Activated CD4-positive, alpha-beta T cell treated with anti-CD3 and anti-CD28 coated beads, Interleukin-10, Interleukin-2, amounts not matched to agents 100 ng/mL and 50 ng/mL, durations not matched to agents 16 hours and 8 hours (primary cell): ENCODE data around the gene TMPRSS11E.
A peak's percentile ranks its signal among the peaks of the same experiment; 100 is the strongest.
"Not testable (repeated sequence)": the region's sequence is repeated elsewhere in the genome, so short reads cannot be mapped to it uniquely, and the experiment has no call there.

Source experiments
- DNase-seq: peaks from one replicate; pipeline ENCODE4 v3.0.0-alpha.2; 2020

Gene TMPRSS11E

DNA sequence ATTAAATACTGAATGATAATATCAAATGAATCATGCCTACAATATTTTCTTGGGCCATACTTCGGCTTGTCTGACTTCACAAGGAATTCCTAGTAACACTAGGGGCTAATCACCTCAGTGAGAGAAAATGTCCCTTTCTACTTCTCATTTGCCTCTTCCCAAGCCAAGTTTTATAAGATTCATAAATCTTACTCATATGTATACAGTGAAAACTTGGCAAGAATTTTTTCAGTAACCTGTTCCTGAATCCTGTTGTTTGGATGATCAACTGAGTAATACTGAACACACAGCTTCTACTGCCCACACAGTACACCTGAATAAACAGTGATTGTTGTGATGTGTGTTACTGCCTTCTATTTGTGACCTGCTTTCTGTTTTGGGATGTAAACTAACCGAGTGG lies 16.5 kb downstream of the TMPRSS11E start:
- no peak for DNase-seq

DNA sequence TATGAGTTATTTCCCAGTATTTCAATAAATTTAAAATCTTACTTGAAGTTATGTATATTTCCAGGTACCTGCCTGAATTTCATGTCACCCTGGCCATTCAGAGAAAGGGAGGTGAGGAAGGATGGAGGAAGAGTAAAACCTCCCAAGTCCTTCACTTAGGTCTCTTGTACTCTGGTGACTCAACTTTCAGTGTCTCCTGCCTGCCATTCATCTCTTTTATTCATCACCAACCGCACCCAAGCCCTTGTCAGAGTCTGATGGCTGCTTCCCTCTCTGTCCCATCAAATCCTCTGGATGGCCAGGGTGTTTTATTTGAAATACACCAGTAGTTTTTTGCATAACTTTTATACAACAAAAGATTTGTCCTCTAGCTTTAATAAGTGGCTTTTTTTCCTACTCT lies 17.8 kb downstream of the TMPRSS11E start:
- DNase-seq = no peak

DNA sequence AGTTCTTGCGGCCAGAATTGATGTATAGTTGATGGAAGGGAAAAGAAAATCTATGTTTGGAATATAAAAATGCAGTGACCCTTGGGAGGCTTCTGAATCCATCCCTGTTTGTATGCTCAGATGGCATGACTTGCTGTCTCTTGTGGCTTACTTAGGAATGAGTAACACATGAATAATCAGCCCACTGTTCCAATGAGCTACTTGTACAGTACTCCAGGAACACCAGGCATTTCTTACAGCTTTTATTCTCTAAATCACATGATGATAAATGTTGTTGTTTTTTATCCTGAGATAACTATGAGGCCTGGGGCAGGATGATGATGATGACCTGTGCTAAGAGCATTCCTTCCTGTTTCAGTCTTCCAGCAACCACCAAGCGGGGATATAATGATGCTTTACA lies 18.9 kb downstream of the TMPRSS11E start:
- DNase-seq = no peak

DNA sequence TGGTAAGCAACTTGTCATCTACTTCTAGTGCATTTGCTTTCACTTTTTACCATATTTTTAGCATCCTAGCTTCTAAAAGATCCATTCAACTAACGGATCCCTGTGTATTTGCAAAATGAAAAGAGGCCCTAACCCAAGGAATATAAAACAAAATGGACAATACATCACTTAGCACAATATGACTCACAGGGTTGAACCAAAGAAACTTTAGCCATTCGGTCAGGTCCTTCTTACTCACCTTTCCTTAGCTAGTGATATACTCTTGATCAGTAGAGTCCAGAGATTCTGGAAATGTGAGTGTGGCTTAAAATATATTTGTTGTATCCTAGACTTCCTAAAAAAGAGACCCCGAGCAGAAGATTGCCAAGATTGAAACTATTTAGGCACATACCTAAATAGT lies 19.5 kb downstream of the TMPRSS11E start:
- no peak for DNase-seq

DNA sequence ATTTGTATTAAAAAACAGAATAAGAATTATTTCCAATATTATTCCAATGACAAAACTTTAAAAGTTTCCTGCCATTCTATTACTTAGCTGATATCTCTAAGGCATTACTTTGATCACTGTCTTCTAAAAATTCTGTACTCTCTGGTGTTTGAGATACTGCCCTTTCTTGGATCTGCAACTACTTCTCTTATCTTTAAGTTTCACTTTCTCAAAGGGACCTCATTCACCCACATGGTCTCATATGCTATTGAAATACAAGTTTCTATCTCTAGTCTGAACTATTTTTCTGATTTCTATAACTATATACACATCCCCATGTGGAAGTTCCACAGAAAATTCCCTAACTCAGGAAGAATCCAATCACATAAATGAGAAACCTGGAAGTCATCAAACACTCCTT lies 22.2 kb downstream of the TMPRSS11E start:
- DNase-seq = no peak

DNA sequence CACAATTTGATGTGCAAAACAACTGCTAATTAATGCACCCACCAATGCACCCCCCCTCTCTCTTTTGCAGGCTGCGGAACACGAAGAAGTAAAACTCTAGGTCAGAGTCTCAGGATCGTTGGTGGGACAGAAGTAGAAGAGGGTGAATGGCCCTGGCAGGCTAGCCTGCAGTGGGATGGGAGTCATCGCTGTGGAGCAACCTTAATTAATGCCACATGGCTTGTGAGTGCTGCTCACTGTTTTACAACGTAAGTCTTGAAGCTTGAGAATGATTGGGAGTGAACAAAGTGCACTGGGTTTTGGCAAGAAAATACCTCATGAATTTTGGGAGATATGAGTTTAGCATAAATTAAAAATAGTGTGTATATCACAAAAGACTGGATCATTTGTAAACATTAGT lies 28.9 kb downstream of the TMPRSS11E start:
- DNase-seq = no peak

DNA sequence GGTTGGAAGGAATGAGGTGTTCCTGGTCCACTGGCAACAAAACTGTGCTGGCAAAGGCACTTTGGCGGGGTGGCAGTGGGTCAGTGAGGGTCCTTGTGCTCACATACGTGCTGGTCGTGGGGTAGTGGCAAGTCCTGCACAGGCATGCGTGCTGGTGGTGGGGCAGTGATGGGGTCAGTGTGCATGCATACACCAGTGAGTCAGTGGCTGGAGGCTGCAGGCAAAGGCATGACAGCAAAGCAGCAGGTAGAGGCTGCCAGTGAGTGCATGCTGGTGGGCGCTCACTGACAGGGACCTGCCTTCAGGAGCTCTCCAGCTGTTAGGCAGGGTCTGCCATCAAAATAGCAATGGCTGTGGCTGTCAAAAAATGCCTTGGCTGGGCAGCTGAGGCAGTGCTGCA lies 42.1 kb downstream of the TMPRSS11E start:
- no peak for DNase-seq

DNA sequence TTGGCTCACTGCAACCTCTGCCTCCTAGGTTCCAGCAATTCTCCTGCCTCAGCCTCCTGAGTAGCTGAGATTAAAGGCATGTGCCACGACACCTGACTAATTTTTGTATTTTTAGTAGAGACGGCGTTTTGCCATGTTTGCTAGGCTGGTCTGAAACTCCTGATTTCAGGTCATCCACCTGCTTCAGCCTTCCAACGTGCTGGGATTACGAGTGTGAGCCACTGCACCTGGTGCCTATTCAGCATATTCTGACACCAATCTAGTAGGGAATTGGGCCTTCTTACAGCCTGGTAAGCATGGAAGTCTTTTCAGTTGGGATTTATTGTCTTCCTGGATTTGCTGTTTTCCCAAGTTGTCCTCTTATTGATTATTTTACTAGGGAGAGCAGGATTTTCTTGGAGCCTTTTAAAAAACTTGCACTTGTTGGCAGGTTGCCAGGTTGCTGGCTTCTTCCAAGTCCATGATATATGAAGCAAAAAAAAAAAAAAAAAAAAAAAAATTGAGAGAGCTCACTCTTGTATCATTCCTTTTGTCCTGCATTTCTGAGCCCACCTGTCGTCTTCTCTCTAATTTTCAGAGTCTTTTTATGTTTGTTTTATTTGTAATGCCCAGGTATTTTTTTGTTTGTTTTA lies 43.7 kb downstream of the TMPRSS11E start:
- DNase-seq = no peak

DNA sequence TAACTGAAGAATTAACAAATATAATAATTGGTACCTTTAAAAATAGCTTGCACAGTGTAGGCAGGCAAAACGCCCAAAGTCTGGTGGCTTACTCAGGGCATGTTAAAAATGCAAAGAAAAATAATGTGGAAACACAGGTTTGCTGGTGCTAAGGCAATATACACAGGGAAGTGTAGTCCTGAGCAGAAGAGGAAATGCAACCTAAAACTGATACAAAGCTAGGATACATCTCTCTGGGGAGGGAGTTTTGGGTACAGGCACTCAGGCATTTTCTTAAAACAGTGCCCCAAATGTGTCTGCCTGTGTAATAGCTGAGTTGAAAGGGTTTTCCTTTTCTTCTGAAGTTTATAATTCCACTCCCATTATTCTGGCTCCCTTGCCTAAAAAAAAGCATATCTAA lies 47.4 kb downstream of the TMPRSS11E start:
- no peak for DNase-seq

DNA sequence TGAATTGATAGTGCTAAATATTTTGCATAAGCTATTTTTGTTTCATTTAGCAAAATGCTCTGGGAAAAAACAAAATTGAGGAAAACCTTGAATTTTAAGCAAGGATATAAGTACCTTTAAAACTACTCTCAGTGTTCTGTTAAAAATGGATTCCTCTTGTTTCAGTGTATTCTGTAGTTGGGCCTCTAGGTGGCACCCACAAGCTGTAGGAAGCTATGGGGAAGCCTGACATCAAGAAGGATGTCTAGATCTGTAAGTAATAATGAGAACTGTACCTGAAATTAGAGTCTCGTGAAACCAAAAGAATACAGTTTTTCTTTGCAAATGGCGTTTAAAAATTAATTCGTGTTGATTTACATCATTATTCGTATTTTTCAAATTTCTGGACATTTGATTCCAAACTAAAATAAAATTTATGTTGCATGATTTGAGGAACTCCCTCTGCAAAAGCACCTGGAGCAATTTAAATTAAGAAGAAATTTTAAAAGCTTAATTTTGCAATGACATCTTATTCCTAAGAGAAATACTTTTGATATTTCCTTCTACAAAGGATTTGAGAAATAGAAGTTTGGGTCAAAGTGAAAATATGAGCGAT lies 51.2 kb downstream of the TMPRSS11E start:
- peak; percentile 73 for DNase-seq

DNA sequence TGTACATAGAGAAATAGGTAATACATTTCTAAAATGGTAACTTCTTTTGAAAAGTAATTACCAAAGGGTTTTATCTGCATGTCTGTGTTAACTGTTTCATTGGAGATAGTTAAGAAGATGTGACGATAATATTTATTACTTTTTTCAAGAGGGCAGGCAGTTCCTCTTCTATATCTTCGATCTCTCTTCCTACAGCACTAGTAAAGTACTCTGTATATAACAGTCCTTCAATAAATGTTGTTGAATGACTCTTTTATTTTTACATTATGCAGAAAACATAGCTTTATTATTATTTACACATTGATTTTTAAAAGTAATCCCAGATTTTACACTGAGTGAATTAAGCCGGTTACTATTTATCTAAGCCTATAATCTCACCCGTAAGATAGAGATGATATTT lies 51.8 kb downstream of the TMPRSS11E start:
- no peak for DNase-seq

DNA sequence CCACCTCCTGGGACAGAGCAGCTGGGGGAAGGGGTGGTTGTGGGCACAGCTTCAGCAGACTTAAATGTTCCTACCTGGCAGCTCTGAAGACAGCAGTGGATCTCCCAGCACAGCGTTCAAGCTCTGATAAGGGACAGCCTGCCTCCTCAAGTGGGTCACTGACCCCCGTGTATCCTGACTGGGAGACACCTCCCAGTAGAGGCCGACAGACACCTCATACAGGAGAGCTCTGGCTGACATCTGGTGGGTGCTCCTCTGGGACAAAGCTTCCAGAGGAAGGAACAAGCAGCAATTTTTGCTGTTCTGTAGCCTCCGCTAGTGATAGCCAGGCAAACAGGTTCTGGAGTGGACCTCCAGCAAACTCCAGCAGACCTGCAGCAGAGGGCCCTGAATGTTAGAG lies 56.2 kb downstream of the TMPRSS11E start:
- DNase-seq = not testable (repeated sequence)

DNA sequence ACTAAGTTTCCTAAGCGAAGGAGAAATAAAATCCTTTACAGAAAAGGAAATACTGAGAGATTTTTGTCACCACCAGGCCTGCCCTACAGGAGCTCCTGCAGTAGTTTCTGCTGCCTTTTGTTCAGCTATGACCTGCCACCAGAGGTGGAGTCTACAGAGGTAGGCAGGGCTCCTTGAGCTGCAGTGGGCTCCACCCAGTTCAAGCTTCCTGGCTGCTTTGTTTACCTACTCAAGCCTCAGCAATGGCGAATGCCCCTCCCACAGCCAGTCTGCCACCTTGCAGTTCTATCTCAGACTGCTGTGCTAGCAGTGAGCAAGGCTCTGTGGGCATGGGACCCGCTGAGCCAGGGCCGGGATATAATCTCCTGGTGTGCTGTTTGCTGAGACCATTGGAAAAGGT lies 57.6 kb downstream of the TMPRSS11E start:
- DNase-seq = not testable (repeated sequence)

DNA sequence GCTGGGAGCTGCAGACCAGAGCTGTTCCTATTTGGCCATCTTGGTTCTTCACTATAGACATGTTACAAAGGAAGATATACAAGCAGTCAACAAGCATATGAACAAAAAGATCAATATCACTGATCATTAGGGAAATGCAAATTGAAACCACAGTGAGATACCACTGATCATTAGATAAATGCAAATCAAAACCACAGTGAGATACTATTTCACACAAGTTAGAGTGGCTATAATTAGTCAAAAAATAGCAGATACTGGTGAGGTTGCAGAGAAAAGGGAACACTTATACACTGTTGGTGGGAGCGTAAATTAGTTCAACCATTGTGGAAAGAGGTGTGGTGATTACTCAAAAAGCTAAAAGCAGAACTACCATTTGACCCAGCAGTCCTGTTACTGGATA lies 58.2 kb downstream of the TMPRSS11E start:
- not testable (repeated sequence) for DNase-seq

DNA sequence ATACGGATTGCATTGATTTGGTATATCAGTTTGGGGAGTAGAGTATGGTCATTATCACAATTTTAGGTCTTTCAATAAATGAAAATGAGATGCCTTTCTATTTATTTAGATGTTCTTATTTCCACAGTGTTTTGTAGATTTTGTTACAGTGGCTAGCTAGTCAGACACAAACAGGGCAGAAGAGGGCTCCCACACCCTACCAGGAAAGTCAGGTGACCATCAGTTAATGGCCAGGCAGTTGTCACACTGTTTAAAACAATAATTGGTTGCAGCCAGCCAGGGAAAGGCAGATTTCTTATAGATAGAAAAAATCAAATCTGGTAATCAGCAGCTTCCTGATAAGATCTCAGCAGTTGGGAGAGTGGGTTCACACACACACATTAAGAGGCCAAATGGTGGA lies 71.6 kb downstream of the TMPRSS11E start:
- no peak for DNase-seq

DNA sequence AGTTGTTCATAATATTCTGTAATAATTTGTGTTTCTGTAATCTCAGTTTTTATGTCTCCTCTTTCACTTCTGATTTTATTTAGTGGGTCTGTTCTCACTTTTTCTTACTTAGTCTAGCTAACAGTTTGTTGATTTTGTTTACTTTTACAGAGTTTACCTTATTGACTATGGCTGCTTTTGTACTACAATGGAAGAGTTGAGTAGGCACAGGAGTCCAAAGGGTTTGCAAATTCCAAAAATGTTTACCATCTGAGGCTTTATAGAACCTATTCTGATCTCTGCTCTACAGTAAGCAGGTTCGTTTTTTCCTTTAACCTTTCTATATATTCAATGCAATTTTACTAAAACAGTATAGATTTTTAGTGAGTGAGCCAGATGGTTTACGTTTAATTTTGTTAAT lies 73.7 kb downstream of the TMPRSS11E start:
- no peak for DNase-seq

DNA sequence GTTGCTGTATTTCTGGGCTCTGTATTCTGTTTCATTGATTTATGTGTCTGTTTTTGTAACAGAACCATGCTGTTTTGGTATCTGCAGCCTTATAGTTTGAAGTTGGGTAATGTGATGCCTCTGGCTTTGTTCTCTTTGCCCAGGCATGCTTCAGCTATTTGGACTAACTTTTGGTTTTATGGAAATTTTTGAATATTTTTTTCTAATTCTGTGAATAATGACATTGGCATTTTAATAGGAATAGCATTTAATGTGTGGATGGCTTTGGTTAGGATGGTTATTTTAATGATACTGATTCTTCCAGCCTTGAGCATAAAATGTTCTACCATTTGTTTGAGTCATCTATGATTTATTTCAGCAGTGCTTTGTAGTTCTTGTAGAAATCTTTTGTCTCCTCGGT lies 75.0 kb downstream of the TMPRSS11E start:
- DNase-seq = not testable (repeated sequence)

DNA sequence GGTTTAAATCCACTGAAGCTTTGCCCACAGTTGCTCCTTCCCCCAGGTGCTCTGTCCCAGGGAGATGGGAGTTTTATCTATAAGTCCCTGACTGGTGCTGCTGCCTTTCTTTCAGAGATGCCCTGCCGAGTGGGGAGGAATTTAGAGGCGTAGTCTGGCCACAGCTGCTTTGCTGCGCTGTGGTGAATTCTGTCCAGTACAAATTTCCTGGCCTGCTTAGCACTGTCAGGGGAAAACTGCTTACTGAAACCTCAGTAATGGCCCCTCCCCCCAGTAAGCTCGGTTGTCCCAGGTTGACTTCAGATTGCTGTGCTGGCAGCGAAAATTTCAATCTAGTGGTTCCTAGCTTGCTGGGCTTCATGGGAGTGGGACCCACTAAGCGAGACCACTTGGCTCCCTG lies 88.7 kb downstream of the TMPRSS11E start:
- no peak for DNase-seq

DNA sequence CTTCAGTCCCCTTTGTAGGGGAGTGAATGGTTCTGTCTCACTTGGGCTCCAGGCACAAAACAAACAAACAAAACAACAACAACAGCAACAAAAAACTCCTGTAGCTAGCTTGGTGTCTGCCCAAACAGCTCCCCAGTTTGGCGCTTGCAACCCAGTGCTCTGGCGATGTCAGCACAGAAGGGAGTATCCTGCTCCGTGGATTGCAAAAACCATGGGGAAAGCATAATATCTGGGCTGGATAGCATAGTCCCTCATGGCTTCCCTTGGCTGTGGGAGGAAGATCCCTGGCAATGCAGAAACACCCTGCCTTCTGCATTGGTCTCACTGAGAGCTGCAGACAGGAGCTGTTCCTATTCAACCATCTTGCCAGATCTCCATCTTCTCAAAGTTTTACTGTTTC lies 89.1 kb downstream of the TMPRSS11E start:
- DNase-seq = no peak

DNA sequence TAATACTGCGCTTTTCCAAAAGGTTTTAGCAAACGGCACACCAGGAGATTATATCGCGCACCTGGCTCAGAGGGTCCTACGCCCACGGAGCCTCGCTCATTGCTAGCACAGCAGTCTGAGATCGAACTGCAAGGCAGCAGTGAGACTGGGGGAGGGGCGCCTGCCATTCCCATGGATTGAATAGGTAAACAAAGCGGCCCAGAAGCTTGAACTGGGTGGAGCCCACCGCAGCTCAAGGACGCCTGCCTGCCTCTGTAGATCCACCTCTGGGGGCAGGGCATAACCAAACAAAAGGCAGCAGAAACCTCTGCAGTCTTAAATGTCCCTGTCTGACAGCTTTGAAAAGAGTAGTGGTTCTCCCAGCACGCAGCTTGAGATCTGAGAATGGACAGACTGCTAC lies 95.5 kb downstream of the TMPRSS11E start:
- DNase-seq = not testable (repeated sequence)
